Suprapubic skin (tissue), 4 donors: ENCODE results near the gene EMC1.
"Not testable (repeated sequence)": the region's sequence is repeated elsewhere in the genome, so short reads cannot be mapped to it uniquely, and the experiment has no call there.

ENCODE experiments used
- EP300 ChIP-seq: sonication (generic); formaldehyde crosslinking; IDR thresholded peaks from one replicate; pipeline ENCODE4 v1.6.1; 2017; ENCODE audit warnings: antibody characterized with exemption
- POLR2A ChIP-seq, 2 donors: fragments of 450-650 bp; IDR thresholded peaks; one replicate each; pipeline ENCODE4 v1.6.1; 2017; ENCODE audit warnings: antibody characterized with exemption in 2 of 2, mild to moderate bottlenecking in 2 of 2, moderate library complexity in 2 of 2
- POLR2AphosphoS5 ChIP-seq, 3 donors: sonication (generic); formaldehyde crosslinking; IDR thresholded peaks; one replicate each; pipeline ENCODE4 v1.6.1; 2017; ENCODE audit warnings: antibody characterized with exemption in 3 of 3
- TF ChIP-seq, protein P1 (sequence below), 2 donors: fragments of 200-600 bp in 1 of 2; fragments of 450-650 bp in 1 of 2; sonication (generic) in 1 of 2; IDR thresholded peaks; one replicate each; pipeline ENCODE4 v1.5.1; 2016 to 2019; ENCODE audit warnings: antibody characterized with exemption in 2 of 2, mild to moderate bottlenecking in 1 of 2, moderate library complexity in 1 of 2

DNA sequence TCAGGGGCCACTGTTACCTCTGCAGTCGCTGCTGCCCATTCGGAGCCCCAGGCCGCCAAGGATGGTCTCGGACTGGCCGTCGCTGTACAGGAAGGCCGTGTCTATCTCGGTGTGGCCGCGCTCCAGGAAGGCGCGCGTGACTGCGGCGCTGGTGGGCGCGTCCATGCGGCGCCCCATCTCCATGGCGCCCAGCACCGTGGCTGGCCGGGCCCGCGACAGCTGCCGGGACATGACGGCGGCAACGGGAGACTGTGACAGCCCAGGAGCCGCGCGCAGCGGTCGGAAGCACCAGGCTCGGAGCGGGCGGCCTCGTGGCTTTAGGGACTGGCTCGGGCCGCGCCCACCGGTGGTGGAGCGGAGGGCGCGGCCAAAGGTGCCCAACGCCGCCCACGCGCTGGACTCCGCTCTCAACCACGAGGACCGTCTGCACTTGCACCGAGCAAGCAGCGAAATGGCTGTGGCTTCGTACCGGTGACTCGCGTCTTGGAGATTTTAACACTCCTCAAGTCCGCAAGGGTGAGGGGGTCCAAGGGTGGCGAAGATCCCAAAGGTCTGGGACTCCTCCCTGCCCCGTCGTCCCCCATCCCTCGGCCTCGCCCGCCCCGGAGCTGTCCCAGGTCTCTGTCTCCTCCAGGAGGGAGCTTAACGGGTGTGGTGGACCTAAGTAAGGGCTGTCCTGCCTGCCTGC, 22.7 kb upstream of the EMC1 start:
- TF ChIP-seq, protein P1, sequence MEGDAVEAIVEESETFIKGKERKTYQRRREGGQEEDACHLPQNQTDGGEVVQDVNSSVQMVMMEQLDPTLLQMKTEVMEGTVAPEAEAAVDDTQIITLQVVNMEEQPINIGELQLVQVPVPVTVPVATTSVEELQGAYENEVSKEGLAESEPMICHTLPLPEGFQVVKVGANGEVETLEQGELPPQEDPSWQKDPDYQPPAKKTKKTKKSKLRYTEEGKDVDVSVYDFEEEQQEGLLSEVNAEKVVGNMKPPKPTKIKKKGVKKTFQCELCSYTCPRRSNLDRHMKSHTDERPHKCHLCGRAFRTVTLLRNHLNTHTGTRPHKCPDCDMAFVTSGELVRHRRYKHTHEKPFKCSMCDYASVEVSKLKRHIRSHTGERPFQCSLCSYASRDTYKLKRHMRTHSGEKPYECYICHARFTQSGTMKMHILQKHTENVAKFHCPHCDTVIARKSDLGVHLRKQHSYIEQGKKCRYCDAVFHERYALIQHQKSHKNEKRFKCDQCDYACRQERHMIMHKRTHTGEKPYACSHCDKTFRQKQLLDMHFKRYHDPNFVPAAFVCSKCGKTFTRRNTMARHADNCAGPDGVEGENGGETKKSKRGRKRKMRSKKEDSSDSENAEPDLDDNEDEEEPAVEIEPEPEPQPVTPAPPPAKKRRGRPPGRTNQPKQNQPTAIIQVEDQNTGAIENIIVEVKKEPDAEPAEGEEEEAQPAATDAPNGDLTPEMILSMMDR (IDR thresholded peaks at IDR 0.05) = not testable (repeated sequence)
- TF ChIP-seq POLR2A (IDR thresholded peaks at IDR 0.05); POLR2AphosphoS5 (IDR thresholded peaks at IDR 0.05); EP300: not testable (repeated sequence)
